ENCODE measurements around the gene TTC21B. TPM values are rescaled to one million over a fixed set of nuclear protein-coding genes. Genes with fewer than 3 reads are reported as not detected.
A peak's percentile ranks its signal among the peaks of the same experiment; 100 is the strongest.

Gene TTC21B
- total RNA-seq, 1 experiment from 2014 or later, result 83.0 TPM

DNA sequence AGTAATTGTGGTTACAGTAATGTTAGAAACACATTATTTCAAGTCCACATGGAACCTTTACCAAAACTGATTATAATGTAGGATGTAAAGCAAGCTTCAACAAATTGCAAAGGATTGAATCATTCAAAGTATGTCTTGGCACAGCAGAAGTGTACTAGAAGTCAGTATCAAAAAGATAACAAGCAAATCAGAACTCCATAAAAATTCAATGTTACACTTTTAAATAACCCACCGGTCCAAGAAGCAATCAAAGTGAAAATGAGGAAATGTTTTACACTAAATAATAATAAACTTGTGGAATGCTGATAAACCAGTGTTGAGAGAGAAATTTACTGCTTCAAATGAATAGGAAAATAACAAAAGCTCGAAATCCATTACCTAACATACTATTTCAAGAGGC lies 47.7 kb downstream of the TTC21B start:
- BruUV-seq (replicated peaks), result no TSS peak
- ChIA-PET CTCF (interaction anchor here (0.7 kb wide), 1 partner anchor 652 kb away, joined by 3 read pairs; no protein-coding TSS in a partner anchor), POLR2A (ENCODE audit: low non-redundant PET) (interaction anchor here (0.7 kb wide), 1 partner anchor 95 kb away, joined by 12 read pairs; no protein-coding TSS in a partner anchor)
- intact Hi-C loops (cut with micrococcal nuclease; ENCODE audit: unreplicated experiment), result no loop called here
- Histone ChIP-seq H3K4me1 (ENCODE audit: insufficient read depth, low read length, poor library complexity, severe bottlenecking) (peaks cover 7% of the 10 kb centered on the region), H3K9me3 (ENCODE audit: low read depth, low read length, poor library complexity, severe bottlenecking) (no peaks in the 10 kb centered on the region), H3K36me3 (ENCODE audit: insufficient read depth, low read length, poor library complexity, severe bottlenecking) (peaks cover 75% of the 10 kb centered on the region), H3K27me3 (replicated peaks; ENCODE audit: insufficient read depth, low read depth, low read length, poor library complexity) (no peaks in the 10 kb centered on the region), H3K4me3 (ENCODE audit: low read depth, low read length, poor library complexity, severe bottlenecking) (no peak overlapping the region), H3K27ac (ENCODE audit: low read depth, low read length, poor library complexity, severe bottlenecking) (no peak overlapping the region)
- no peak for TF ChIP-seq EZH2 (IDR thresholded peaks at IDR 0.05; ENCODE audit: borderline replicate concordance, low read depth, low read length, poor library complexity, severe bottlenecking)
- TF ChIP-seq, protein P1, sequence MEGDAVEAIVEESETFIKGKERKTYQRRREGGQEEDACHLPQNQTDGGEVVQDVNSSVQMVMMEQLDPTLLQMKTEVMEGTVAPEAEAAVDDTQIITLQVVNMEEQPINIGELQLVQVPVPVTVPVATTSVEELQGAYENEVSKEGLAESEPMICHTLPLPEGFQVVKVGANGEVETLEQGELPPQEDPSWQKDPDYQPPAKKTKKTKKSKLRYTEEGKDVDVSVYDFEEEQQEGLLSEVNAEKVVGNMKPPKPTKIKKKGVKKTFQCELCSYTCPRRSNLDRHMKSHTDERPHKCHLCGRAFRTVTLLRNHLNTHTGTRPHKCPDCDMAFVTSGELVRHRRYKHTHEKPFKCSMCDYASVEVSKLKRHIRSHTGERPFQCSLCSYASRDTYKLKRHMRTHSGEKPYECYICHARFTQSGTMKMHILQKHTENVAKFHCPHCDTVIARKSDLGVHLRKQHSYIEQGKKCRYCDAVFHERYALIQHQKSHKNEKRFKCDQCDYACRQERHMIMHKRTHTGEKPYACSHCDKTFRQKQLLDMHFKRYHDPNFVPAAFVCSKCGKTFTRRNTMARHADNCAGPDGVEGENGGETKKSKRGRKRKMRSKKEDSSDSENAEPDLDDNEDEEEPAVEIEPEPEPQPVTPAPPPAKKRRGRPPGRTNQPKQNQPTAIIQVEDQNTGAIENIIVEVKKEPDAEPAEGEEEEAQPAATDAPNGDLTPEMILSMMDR (conservative IDR thresholded peaks at IDR 0.05; ENCODE audit: low read depth, low read length), result no peak
- no peak for DNase-seq (ENCODE audit: low spot score)

DNA sequence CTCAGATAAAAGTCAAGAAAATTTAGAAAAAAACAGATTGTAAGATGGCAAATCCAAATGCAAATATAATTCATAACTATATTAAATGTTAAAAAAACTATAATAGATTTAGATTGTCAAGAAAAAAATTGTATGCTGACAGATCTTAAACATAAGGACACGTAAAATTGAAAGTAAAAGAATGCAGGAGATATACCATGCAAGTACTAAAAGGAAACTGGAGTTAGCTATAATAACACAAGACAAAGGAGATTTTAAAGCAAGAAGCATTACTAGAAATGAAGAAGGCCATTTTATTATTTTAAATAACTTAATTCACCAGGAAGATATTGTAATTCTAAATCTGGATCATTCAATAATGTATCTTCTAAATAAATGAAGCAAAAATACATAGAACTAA lies 48.3 kb downstream of the TTC21B start:
- H3K4me1 ChIP-seq (ENCODE audit: insufficient read depth, low read length, poor library complexity, severe bottlenecking), result peaks cover 7% of the 10 kb centered on the region
- no peak overlapping the region for H3K4me3 ChIP-seq (ENCODE audit: low read depth, low read length, poor library complexity, severe bottlenecking)
- ChIA-PET POLR2A (ENCODE audit: low non-redundant PET) (no interaction called here), CTCF (no interaction called here)
- H3K27me3 ChIP-seq (replicated peaks; ENCODE audit: insufficient read depth, low read depth, low read length, poor library complexity), result no peaks in the 10 kb centered on the region
- TF ChIP-seq, protein P1 (conservative IDR thresholded peaks at IDR 0.05; ENCODE audit: low read depth, low read length), result no peak
- no peak for TF ChIP-seq EZH2 (IDR thresholded peaks at IDR 0.05; ENCODE audit: borderline replicate concordance, low read depth, low read length, poor library complexity, severe bottlenecking)
- no peak for DNase-seq (ENCODE audit: low spot score)
- no peak overlapping the region for H3K27ac ChIP-seq (ENCODE audit: low read depth, low read length, poor library complexity, severe bottlenecking)
- BruUV-seq (replicated peaks), result no TSS peak
- no peaks in the 10 kb centered on the region for H3K9me3 ChIP-seq (ENCODE audit: low read depth, low read length, poor library complexity, severe bottlenecking)
- intact Hi-C loops (cut with micrococcal nuclease; ENCODE audit: unreplicated experiment), result no loop called here
- H3K36me3 ChIP-seq (ENCODE audit: insufficient read depth, low read length, poor library complexity, severe bottlenecking), result peaks cover 73% of the 10 kb centered on the region

DNA sequence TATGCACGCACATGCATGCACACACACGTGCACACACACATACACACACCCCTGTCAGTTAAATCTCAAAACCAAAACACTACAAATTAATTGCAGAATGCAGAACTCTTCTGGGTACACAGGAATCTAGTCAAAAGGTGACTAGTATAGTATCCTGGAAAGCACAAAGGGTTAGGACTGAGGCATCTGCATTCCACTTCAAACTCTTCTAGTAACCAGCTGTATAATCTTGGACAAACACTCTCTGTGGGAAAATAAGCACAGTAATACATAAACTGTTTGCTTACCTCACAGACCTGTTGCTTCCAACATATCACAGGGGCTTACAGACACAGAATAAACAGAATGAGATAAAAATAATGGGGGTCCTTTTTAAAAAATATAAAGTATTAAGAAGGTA lies 49.1 kb downstream of the TTC21B start:
- ChIA-PET CTCF (no interaction called here), POLR2A (ENCODE audit: low non-redundant PET) (no interaction called here)
- intact Hi-C loops (cut with micrococcal nuclease; ENCODE audit: unreplicated experiment), result no loop called here
- Histone ChIP-seq H3K4me1 (ENCODE audit: insufficient read depth, low read length, poor library complexity, severe bottlenecking) (peaks cover 7% of the 10 kb centered on the region), H3K36me3 (ENCODE audit: insufficient read depth, low read length, poor library complexity, severe bottlenecking) (peaks cover 77% of the 10 kb centered on the region), H3K27me3 (replicated peaks; ENCODE audit: insufficient read depth, low read depth, low read length, poor library complexity) (no peaks in the 10 kb centered on the region), H3K27ac (ENCODE audit: low read depth, low read length, poor library complexity, severe bottlenecking) (peak overlapping the region; percentile 21), H3K4me3 (ENCODE audit: low read depth, low read length, poor library complexity, severe bottlenecking) (no peak overlapping the region), H3K9me3 (ENCODE audit: low read depth, low read length, poor library complexity, severe bottlenecking) (no peaks in the 10 kb centered on the region)
- no peak for TF ChIP-seq EZH2 (IDR thresholded peaks at IDR 0.05; ENCODE audit: borderline replicate concordance, low read depth, low read length, poor library complexity, severe bottlenecking)
- TF ChIP-seq, protein P1 (conservative IDR thresholded peaks at IDR 0.05; ENCODE audit: low read depth, low read length), result no peak
- no peak for DNase-seq (ENCODE audit: low spot score)
- BruUV-seq (replicated peaks), result no TSS peak
